NCI-H1417 (cell line): Measurements from ENCODE around the gene IRF4.

Experiments used
- DNase-seq, 3 experiments: peaks; one replicate each; lab custom pipeline; 2025; lab: John Stamatoyannopoulos, UW

Gene IRF4

DNA sequence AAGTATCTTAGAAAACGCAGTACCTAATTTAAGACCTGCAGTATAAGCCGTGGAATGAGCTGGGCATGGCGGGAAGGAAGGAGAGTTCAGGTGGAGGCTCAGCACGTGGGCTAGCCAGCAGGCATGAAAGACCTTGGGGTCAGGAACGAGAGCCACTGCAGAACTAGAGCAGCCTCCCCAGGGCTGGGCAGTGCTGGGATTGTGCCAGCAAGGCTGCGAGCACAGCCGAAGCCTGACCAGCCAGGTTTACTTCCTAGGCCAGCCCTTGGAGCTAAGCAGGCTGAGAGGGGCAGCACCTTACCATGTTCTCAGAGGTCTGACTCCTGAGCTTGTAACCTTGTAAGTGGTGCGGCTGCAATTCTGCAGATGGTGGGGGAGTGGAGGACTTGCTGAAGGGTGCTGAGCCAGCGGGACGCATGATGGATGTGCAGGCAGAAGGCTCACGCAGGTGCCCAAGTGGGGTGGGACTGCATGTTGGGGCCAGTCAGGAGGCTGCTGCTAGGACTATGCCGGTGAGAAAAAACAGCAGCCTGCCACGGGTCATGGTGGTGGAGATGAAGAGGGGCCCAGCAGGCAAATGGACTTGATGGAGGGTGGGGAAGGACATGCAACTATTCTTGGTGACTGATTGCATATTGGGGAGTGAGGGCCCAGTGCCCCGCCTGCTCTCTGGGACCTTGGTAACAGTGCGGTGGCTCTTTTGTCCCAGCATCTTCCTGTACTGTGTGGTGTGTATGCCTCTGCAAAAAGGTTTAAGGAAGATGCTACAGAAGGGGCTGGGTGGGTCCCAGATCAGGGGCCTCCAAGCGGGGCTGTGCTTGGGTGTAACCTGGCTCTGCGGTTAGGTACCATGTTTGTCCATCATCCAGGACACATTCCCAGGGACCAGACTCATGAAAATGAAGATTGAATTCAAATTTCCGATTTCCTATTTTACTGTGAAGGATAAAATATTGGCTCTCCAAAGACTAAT lies 37.6 kb upstream of the IRF4 start:
- no peak for DNase-seq

GRCh38 chr6:354631-355280 lies 36.8 kb upstream of the IRF4 start:
- DNase-seq, result no peak

DNA sequence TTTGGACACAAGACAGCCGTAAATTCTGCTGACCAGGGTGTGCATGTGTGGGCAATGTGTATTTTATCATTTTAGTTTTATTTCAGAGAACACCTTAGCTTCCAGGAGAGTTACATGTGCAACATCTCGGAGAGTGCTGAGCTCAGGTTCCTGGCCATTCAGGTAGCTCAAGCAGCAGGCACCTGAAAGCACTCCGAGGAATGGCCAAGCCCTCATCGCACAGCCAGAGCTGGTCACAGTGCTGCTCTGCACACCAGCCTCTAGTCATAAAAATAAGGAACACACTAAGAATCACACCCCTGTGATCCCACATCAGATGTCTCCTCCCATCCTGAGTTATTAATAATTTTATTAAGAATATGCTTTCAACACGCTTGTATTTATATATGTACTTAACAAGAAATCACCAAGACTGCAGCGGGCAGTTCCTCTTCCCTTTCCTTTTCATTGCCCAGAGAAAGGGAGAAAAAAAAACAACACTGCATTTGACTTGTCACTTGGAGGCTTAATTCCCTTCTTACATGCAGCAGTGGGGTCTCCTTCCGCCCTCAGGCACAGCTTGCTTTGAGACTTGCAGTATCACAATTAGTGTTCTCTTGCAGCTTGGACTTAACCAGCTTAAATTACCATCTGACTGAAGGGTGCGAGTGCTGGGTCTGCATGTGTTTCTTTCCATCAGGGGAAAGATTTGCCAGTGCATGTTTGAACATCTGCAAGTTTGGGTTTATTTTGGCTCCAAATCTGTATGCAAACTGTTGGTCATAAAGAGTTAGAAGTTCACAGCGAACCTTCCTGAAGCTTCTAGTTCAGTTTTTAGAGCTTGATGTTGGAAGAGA lies 36.0 kb upstream of the IRF4 start:
- no peak for DNase-seq

DNA sequence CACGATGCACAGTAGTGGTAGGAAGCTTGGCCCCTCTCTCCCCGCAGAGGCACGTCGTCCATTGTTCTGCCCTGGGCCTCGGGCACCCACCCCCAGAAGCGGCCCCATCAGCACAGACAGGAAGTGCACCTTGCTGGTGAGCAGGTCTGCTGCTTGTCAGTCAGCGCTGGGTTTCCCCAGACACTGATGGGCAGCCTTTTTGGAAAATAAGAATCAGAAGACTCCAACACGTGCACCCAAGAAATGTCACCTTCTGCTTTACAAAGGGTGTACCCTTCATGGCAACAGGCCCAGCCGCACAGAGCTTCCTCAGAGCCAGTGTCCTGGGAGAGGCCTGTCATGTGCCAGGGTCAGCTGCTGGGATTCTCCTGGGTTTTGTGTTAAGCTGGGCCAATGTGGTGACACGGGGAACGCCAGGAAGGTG lies 34.7 kb upstream of the IRF4 start:
- no peak for DNase-seq

- DNase-seq, result no peak
Measured at GRCh38 chr6:357261-357790, 34.2 kb upstream of the IRF4 start.

GRCh38 chr6:357791-358341 lies 33.7 kb upstream of the IRF4 start:
- no peak for DNase-seq

- DNase-seq, result no peak
Measured at GRCh38 chr6:358432-358831, 33.1 kb upstream of the IRF4 start.

- DNase-seq, result no peak
Measured at GRCh38 chr6:358847-359246, 32.7 kb upstream of the IRF4 start.

- no peak for DNase-seq
Measured at GRCh38 chr6:359261-360035, 32.1 kb upstream of the IRF4 start.

DNA sequence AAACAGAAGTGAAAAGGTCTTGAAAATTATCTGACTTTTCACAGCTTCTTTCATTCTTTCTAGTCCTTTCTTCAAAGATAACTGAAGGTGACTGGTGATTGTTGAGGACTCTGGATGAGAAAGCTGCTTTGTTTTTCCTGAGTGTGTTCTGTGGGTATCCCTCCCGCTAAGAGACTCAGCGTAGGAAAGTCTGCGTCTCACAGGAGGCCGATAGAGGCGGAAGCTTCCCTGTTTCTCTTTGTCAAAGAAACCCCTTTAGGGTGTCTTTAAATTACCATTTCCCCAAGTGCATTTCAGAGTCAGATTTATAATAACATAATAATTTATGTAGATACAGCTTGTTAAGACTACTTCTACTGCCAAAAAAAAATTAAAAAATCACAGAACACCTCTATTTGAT lies 31.2 kb upstream of the IRF4 start:
- DNase-seq, result no peak

- DNase-seq, result no peak
Measured at GRCh38 chr6:360764-361373, 30.7 kb upstream of the IRF4 start.

DNA sequence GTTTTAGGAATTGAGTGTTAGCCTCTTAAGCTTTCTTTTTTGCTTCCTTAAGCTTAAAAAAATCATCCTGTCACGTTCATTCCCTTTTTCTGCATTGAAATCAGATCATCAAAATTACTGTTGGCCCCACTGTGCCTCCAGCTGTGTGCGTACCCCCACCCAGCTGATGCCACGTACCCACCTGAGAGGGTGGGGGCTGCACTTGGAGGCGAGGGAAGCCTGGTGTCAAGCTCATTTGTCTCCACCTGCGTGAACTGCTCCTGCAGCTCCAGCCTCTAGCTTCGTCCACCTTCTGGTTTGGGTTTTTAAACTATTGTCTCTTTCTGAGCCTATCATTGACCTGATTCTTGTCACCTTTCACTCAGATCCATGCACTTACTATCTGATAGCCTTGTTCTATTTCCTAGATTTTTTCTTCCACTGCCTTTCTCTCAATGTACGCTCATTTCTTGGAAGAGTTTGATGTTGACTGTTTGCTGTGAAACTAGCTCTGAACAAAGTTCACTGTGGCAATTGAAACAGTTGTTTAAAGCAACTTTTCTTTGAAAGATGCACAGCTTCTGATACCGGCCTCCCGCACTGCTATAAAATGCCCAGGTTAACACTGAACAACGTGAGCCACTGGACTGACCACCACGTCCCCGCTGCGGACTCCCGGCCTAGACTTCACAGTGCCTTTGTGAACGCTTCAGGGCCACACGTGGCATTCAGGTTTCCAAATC lies 30.0 kb upstream of the IRF4 start:
- DNase-seq, result no peak

- no peak for DNase-seq
Measured at GRCh38 chr6:362231-362923, 29.2 kb upstream of the IRF4 start.

- no peak for DNase-seq
Measured at GRCh38 chr6:362924-363249, 28.7 kb upstream of the IRF4 start.

DNA sequence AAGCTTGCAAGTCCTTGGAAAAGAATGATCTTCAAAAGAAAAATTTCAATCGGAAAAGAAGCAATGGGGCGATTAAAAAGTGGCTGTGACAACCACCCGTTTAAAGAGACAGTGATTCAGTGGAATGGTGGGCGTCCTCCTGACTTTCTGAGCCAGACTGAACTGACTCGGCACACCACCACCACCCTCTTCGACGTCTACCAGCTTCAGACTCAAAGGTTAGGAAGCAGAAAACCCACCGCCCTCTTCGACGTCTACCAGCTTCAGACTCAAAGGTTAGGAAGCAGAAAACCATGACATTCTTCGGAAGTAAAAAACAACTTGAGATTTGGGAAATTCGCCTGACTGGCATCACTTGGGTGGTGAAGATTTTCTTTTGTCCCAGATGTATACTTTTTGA lies 28.3 kb upstream of the IRF4 start:
- DNase-seq, result no peak

DNA sequence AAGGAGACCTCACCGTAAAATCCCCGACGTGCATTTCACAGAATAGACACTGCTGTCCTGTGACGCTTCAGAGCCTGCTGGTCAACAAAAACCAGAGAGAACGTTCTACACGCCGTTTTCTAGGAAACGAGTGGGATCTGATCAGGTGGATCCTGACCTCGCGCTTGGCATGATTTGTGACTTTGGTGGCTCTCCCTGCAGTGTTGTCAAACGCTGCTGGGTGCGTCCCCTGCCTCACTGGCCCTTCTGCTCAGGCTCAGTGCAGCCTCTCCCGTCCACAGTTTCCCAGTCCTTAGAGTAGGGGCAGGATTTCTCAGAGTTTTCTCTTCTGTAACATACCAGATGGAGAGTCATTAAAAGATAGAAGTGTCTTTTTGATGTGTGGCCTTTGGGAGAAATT lies 27.6 kb upstream of the IRF4 start:
- no peak for DNase-seq

DNA sequence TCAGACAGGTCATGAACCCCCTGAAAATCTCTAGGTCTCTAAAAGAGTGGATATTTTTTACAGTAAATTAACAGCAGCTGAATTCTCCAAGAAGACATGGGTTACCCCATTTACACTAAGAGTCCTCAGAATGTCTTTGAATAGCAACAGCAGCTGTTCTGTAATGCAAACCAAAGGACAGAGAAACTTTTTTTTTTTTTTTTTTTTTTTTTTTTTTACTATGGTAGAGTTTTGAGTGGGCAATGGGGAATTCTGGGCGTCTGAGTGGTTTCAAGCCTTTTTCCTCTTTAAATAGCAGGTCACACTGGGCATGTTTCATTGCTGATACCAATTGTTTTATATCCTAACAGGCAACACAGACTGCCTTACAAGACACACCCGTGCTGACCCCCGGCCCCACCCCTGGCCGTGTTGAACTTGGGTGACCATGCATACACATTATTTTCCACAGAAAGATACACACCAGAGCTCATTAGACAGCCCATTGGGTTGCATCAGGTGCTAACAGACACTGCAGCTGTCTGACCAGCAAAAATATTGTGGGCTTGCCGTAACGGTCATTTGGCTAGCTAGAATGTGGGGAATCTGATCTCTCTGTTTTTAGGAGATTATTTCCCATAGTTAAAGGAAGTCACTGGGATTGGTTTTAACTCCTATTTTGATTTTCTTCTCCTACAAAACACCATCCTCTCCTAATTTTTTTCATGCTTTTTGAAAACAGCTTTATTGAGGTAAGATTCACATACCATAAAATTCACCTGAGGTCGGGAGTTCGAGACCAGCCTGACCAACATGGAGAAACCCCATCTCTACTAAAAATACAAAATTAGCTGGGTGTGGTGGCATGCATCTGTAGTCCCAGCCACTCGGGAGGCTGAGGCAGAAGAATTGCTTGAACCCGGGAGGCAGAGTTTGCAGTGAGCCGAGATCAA lies 26.7 kb upstream of the IRF4 start:
- DNase-seq, result no peak

DNA sequence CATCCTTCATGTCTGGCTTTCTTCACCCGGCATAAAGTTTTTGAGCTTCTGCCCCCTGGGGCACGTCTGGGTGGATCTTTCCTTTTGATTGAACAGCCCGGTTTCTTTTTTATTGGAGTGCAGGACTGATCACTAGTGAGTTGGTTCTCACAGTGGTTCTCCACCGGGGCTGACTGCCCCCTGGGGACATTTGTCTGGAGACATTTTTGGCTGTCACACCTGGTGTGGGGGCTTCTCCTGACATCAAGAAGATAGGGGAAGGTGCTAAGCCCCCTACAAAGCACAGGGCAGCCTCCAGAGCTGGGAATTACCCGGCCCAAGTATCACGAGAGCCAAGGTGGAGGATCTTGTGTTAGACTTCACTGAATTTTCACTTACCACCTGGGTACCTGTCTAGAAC lies 25.7 kb upstream of the IRF4 start:
- DNase-seq, result no peak
